Uterus (tissue), 2 donors: ENCODE results near the gene F5.

ENCODE experiments used
- CTCF ChIP-seq, 4 experiments: fragments of 200-600 bp in 2 of 4; fragments of 450-650 bp in 2 of 4; sonication (generic) in 2 of 4; IDR thresholded peaks; one replicate each; pipeline ENCODE4 v1.5.1; 2016 to 2019; ENCODE audit warnings: antibody characterized with exemption in 4 of 4, mild to moderate bottlenecking in 2 of 4, moderate library complexity in 1 of 4
- POLR2A ChIP-seq, 2 donors: fragments of 450-650 bp; IDR thresholded peaks; one replicate each; pipeline ENCODE4 v1.6.1; 2016; ENCODE audit warnings: antibody characterized with exemption in 2 of 2, mild to moderate bottlenecking in 1 of 2, moderate library complexity in 1 of 2

- TF ChIP-seq CTCF (IDR thresholded peaks at IDR 0.05) (no peak), POLR2A (IDR thresholded peaks at IDR 0.05) (no peak)
Observed at GRCh38 chr1:169508432-169509338, 77.6 kb downstream of the F5 start.
